ENCODE measurements around the gene PGAP3. TPM values are rescaled to one million over a fixed set of nuclear protein-coding genes. Genes with fewer than 3 reads are reported as not detected.

The PGAP3 gene
- total RNA-seq, 1 experiment from 2014 or later, result 13.2 TPM

GRCh38 chr17:39722965-39723848 lies 35.4 kb upstream of the PGAP3 start:
- ChIA-PET POLR2A (interaction anchor here (1.0 to 1.3 kb wide), 3 partner anchors 16 to 88 kb away, joined by 3 to 5 read pairs (median 3); partner anchors contain the start of gene ERBB2), CTCF (no interaction called here)
- peaks cover 11% of the 10 kb centered on the region for H3K36me3 Mint-ChIP-seq (ENCODE audit: insufficient read depth, unreplicated experiment)
- H3K27ac Mint-ChIP-seq (ENCODE audit: low read depth, unreplicated experiment), result no peak overlapping the region
- no peak for DNase-seq (ENCODE audit: unreplicated experiment)
- intact Hi-C loops (cut with micrococcal nuclease), result no loop called here
- no peaks in the 10 kb centered on the region for H3K4me1 Mint-ChIP-seq (ENCODE audit: insufficient read depth, unreplicated experiment)
- no peaks in the 10 kb centered on the region for H3K27me3 Mint-ChIP-seq (ENCODE audit: insufficient read depth, unreplicated experiment)
- TF ChIP-seq CTCF (IDR thresholded peaks at IDR 0.05; ENCODE audit: unreplicated experiment), result no peak
- BruUV-seq (replicated peaks), result no TSS peak
- no peaks in the 10 kb centered on the region for H3K9me3 Mint-ChIP-seq (ENCODE audit: unreplicated experiment)
- H3K4me3 Mint-ChIP-seq (ENCODE audit: unreplicated experiment), result no peak overlapping the region

GRCh38 chr17:39722104-39722503 lies 34.2 kb upstream of the PGAP3 start:
- intact Hi-C loops (cut with micrococcal nuclease), result no loop called here
- peaks cover 11% of the 10 kb centered on the region for H3K36me3 Mint-ChIP-seq (ENCODE audit: insufficient read depth, unreplicated experiment)
- POLR2A ChIA-PET, result interaction anchor here (0.6 to 1.3 kb wide), 4 partner anchors 9 to 243 kb away, joined by 3 to 5 read pairs (median 4); partner anchors contain the start of gene ERBB2
- H3K27ac Mint-ChIP-seq (ENCODE audit: low read depth, unreplicated experiment), result no peak overlapping the region
- H3K27me3 Mint-ChIP-seq (ENCODE audit: insufficient read depth, unreplicated experiment), result no peaks in the 10 kb centered on the region
- no peaks in the 10 kb centered on the region for H3K9me3 Mint-ChIP-seq (ENCODE audit: unreplicated experiment)
- TF ChIP-seq CTCF (IDR thresholded peaks at IDR 0.05; ENCODE audit: unreplicated experiment), result no peak
- DNase-seq (ENCODE audit: unreplicated experiment), result no peak
- no TSS peak for BruUV-seq (replicated peaks)
- H3K4me3 Mint-ChIP-seq (ENCODE audit: unreplicated experiment), result no peak overlapping the region
- no peaks in the 10 kb centered on the region for H3K4me1 Mint-ChIP-seq (ENCODE audit: insufficient read depth, unreplicated experiment)
- CTCF ChIA-PET, result interaction anchor here (0.6 kb wide), 1 partner anchor 8 kb away, joined by 6 read pairs; no protein-coding TSS in a partner anchor

- intact Hi-C loops (cut with micrococcal nuclease), result no loop called here
- ChIA-PET POLR2A (interaction anchor here (0.7 to 1.8 kb wide), 4 partner anchors 9 to 91 kb away, joined by 3 to 6 read pairs (median 4); partner anchors contain the start of gene ERBB2), CTCF (interaction anchor here (0.6 to 1.5 kb wide), 6 partner anchors 10 to 330 kb away, joined by 3 to 5 read pairs (median 3); partner anchors contain the start of gene MIEN1)
- TF ChIP-seq CTCF (IDR thresholded peaks at IDR 0.05; ENCODE audit: unreplicated experiment), result no peak
- no peaks in the 10 kb centered on the region for H3K9me3 Mint-ChIP-seq (ENCODE audit: unreplicated experiment)
- peaks cover 8% of the 10 kb centered on the region for H3K36me3 Mint-ChIP-seq (ENCODE audit: insufficient read depth, unreplicated experiment)
- no peaks in the 10 kb centered on the region for H3K27me3 Mint-ChIP-seq (ENCODE audit: insufficient read depth, unreplicated experiment)
- no peak overlapping the region for H3K27ac Mint-ChIP-seq (ENCODE audit: low read depth, unreplicated experiment)
- H3K4me3 Mint-ChIP-seq (ENCODE audit: unreplicated experiment), result no peak overlapping the region
- no peak for DNase-seq (ENCODE audit: unreplicated experiment)
- BruUV-seq (replicated peaks), result no TSS peak
- no peaks in the 10 kb centered on the region for H3K4me1 Mint-ChIP-seq (ENCODE audit: insufficient read depth, unreplicated experiment)
These were observed 31.9 kb upstream of the PGAP3 start for GRCh38 chr17:39719563-39720355.

GRCh38 chr17:39717660-39718059 lies 29.8 kb upstream of the PGAP3 start:
- no peak for TF ChIP-seq CTCF (IDR thresholded peaks at IDR 0.05; ENCODE audit: unreplicated experiment)
- BruUV-seq (replicated peaks), result no TSS peak
- ChIA-PET POLR2A (interaction anchor here (1.8 kb wide), 1 partner anchor 18 kb away, joined by 6 read pairs; the partner anchor contains the start of gene ERBB2), CTCF (interaction anchor here (1.0 kb wide), 1 partner anchor 9 kb away, joined by 4 read pairs; no protein-coding TSS in a partner anchor)
- H3K4me3 Mint-ChIP-seq (ENCODE audit: unreplicated experiment), result no peak overlapping the region
- H3K36me3 Mint-ChIP-seq (ENCODE audit: insufficient read depth, unreplicated experiment), result peaks cover 14% of the 10 kb centered on the region
- H3K27ac Mint-ChIP-seq (ENCODE audit: low read depth, unreplicated experiment), result no peak overlapping the region
- no peak for DNase-seq (ENCODE audit: unreplicated experiment)
- intact Hi-C loops (cut with micrococcal nuclease), result no loop called here
- H3K9me3 Mint-ChIP-seq (ENCODE audit: unreplicated experiment), result no peaks in the 10 kb centered on the region
- no peaks in the 10 kb centered on the region for H3K4me1 Mint-ChIP-seq (ENCODE audit: insufficient read depth, unreplicated experiment)
- no peaks in the 10 kb centered on the region for H3K27me3 Mint-ChIP-seq (ENCODE audit: insufficient read depth, unreplicated experiment)
